Pulmonary artery endothelial cell (primary cell): ENCODE data around the gene MAGI1. TPM values are rescaled to one million over a fixed set of nuclear protein-coding genes. Genes with fewer than 3 reads are reported as not detected.
"Not testable (repeated sequence)": the region's sequence is repeated elsewhere in the genome, so short reads cannot be mapped to it uniquely, and the experiment has no call there.

Experiments used
- DNase-seq: peaks from one replicate; pipeline ENCODE4 v3.0.0-alpha.2; 2011; ENCODE audit warnings: low read depth, low spot score
- total RNA-seq: library from RNA; depleted of rRNA; stranded (reverse); fragments of >200 nt; gene quantifications from 2 replicates; pipeline ENCODE4 v1.2.3, GENCODE V29; 2014

Gene MAGI1
- total RNA-seq, 1 donor from 2014 or later: 24.5 TPM

DNA sequence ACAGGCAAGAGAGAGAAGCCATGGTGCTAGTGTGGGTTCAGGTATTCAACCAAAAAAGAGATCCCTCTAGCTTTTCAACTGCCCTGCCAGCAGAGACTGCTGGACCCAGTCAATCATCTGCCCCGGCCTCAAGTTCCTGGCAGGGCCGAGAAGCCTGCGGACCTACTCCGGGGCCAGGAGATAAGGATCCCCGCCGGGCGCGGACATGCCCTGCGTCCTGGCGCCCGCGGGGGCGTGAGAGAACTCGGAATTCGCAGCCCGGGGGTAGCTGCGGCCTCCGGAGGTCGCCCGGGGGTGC, 821 bp upstream of the MAGI1 start:
- DNase-seq: no peak

GRCh38 chr3:66038384-66038725, 363 bp downstream of the MAGI1 start:
- peak; percentile 24 for DNase-seq

DNA sequence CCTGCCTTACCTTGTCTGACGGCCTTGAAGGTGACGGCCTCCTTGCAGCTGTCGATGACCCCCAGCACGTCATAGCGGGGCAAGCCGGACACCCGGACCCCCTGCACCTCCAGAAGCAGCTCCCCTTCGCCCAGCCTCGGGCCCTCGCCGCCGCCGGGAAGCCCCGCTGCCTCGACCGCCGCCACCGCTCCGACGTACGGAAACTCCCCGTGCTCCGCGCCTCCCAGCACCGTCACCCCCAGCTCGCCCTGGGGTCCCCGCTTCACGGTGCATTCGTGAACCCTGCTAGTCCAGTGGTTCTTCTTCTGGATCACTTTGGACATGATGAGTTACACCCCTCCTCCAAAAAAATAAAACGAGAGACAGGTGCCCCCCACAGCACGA, 740 bp downstream of the MAGI1 start:
- DNase-seq: no peak

GRCh38 chr3:66037330-66037985, 1.3 kb downstream of the MAGI1 start:
- DNase-seq: no peak

- no peak for DNase-seq
Measured at GRCh38 chr3:66036586-66037148, 2.1 kb downstream of the MAGI1 start.

GRCh38 chr3:66035763-66036477, 2.8 kb downstream of the MAGI1 start:
- no peak for DNase-seq

GRCh38 chr3:66033241-66034138, 5.2 kb downstream of the MAGI1 start:
- no peak for DNase-seq

GRCh38 chr3:66031102-66031698, 7.5 kb downstream of the MAGI1 start:
- DNase-seq: no peak

DNA sequence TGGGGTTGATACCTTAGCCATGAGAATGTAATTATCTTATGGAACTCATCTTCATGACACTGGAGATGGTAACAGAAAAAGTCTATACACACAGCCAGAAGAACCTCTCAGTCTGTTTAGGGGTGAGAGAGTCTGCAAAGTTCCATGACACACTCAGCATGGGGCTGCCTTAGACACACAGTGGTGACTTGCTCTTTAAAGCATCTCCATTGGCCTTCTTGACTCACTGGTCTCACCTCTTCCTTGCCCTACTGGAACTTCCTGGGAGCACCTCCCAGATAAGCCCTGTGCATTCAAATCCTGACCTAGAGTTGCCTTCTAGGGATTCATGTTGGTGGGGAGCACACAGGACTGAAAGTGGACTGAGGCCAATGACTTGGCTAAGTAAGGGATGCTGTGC, 9.3 kb downstream of the MAGI1 start:
- no peak for DNase-seq

DNA sequence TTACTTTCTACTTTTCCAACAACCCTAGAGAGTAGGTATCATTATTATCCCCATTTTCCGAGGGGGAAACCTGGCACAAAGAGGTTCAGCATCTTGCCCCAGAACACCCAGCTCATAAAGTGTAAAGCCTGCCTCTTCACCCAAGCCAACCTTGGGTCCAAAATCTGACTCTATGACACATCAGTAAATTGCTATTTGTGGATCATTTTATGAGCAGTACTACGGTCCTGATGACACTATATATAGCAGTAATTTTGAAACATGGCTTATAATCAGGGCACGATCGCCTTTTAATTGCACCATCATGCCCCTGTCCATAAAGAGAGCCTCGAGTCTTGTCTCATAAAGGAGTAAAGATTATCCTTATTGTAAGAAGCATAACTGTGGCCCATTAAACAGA, 9.7 kb downstream of the MAGI1 start:
- DNase-seq: no peak

DNA sequence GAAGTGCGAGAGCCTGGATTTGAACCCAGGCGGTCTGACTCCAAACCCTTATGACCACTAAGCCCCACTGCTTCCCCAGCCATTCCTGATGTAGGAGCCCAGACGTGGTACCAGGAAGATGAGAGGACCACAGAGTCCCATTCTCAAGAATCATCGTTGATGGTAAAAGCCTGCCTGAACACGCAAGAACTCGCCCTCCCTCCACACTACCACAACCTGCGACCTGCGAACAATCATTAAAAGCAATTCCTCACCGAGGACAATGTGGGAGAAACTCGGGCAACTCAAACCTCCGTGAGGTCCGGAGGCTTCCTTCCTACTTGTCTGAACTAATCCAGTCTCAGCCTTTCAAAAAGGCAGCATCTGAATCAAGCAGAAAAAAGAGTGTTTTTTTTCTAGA, 10.3 kb downstream of the MAGI1 start:
- no peak for DNase-seq

GRCh38 chr3:66027099-66027498, 11.6 kb downstream of the MAGI1 start:
- DNase-seq: not testable (repeated sequence)

DNA sequence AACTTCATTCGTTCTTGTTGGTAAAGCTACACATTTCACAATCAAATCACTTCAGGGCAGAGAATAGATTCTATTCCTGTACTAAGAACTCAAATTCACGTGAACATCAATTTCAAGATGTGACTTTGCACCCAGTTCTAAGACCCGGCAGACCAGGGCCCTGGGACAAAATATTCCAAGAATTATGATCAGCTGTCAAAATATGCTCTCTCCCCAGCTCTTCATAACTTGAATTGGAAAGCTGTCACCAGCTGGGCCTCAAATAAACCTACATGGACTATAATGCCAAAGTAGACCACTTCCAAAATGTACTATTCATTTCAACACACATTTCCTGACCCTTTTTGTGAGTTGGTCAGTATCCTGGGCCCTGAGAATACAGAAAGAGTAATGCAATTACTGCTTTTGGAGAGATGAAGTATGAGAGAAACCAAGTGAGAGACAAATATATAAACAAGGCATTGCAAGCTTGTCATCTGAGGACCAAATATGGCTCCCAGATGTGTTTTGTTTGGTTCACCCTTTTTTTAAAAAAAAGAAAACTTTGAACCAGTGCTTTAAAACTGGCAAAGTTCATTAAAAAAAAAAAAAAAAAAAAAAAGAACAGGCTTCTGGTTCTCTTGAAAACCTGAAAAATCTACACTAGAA, 14.9 kb downstream of the MAGI1 start:
- DNase-seq: no peak

GRCh38 chr3:66023229-66023628, 15.5 kb downstream of the MAGI1 start:
- no peak for DNase-seq

DNA sequence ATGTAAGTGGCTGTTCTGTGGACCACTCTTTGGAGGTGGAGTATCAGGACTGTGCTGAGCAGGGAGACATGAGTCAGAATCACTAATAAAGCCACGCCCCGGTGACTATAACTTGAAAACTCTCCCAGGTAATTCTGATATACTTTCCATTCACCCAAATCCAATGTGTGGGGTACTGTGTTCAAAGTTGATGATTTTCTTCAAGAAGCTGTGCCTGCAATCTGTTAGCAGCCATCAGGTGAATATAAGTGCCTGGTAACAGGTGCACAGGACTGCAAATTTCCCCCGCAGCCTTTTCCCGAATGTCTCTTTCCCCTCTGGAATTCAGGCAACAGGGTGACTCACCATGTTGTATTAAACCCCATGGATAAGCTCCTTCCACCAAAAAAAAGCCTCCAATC, 17.0 kb downstream of the MAGI1 start:
- no peak for DNase-seq

GRCh38 chr3:66019896-66020295, 18.8 kb downstream of the MAGI1 start:
- no peak for DNase-seq

DNA sequence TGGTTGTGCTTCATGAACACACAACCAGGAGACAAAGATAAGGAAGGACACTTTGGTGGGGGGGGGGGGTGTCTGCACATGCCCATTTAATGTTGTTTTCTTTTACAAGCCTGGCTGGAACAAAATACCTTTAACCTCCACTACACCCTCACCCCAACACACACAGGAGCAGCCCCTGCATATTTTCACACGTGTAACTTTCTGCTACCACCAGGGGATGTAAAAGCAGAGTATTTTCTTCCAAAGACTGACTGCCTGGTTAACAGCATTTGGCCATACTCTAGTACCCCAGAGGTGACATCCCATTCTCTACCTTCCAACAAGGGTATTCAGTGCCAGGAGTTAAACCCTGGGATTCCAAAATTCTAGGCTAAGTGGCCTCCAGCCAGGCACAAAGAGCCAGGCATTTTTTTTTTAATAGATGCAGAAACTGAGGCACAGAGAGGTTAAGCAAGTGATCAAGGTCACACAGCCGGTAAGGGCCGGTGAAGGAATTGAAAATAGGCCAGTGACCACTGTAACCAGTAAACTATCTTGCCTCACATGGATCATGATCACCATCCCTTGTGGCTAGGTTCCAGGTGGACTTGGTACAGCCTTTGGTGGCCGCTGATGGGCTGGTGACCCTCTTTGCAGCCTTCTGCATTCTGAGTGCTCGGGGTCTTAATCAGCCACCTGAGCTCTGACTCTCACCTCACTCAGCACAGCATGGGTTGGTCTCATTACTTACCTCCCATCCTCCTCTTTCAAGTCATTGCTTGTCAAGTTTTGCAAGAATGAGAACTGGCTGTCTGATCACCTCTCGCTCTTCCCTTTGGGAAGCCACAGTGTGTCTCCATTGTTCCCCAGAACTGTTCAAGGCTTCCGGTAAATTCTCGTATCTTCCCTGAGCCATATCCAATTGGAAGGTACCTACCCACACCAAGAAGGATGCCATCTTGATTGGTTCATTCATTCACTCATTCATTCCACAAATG, 20.4 kb downstream of the MAGI1 start:
- DNase-seq: no peak

DNA sequence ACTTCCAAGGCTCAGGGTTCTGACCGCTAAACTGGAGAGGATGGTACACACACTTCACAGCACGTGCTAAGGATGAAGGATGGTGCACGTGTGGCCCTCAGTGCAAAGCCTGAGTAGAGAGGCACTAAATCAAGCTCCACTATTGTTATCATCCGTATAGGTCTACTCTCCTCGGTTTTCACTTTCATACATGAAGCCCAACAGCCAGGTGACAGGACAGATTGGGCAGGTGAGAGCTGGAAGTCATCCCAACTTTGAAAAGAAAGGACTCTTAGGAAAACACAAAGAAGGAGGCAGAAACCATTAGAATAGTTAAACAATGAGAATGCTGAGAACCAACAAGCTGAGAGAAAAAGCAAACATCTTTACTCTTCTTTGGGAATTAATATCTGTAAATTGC, 21.1 kb downstream of the MAGI1 start:
- no peak for DNase-seq

DNA sequence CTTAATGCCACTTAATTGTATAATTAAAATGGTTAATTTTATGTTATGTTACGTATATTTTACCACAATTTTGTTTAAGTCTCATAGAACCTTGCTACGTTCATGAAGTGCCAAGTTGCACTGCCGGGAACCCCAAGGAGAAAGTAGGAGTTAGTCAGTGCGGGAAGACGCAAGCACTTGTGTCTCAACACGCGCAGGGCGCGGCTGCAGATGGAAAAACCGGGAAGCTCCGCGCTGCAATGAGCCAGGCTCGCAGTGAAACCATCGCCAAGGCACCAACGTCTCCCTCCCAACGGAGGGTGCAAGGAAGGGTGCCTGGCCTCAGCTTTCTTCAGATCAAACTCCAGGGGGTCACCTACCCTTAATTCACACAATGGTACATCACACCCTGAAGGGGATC, 21.6 kb downstream of the MAGI1 start:
- no peak for DNase-seq

DNA sequence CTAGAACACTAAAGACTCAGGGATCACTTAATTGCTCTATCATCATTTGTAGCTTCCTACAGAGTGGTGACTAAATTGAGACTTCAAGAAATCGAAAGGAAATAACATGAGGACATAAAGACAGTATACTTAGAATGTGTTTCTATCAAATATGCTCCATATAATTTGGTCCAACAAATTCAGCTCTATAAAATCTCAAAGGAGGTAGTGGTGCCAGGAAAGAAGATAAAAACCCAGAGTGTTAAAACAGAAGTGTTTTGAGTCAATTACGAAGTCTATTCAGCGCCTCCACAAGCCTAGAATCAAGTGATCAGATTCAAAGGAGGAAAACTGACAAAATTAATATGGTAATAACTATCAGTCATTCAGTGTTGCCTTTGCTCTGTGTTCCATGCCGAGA, 22.9 kb downstream of the MAGI1 start:
- no peak for DNase-seq
